GM19463 (cell line): ENCODE data around the gene ZNF385C.
A peak's percentile ranks its signal among the peaks of the same experiment; 100 is the strongest.

Source experiments
- ATAC-seq: cut with Tn5 transposase; IDR thresholded peaks from one replicate; pipeline ENCODE4 v1.9.1; 2021; ENCODE audit warnings: mild to moderate bottlenecking, moderate library complexity; ENCODE audit not compliant: unreplicated experiment

Gene ZNF385C

GRCh38 chr17:42109086-42109485 is 10.8 kb upstream of the ZNF385C start:
- ATAC-seq, result no peak

GRCh38 chr17:42107597-42108576 is 9.6 kb upstream of the ZNF385C start:
- peak; percentile 63 for ATAC-seq

- ATAC-seq, result no peak
These were observed 8.9 kb upstream of the ZNF385C start for GRCh38 chr17:42107124-42107523.

GRCh38 chr17:42106009-42106408 is 7.7 kb upstream of the ZNF385C start:
- no peak for ATAC-seq

- ATAC-seq, result no peak
These were observed 6.0 kb upstream of the ZNF385C start for GRCh38 chr17:42104264-42104663.

- ATAC-seq, result no peak
These were observed 5.1 kb upstream of the ZNF385C start for GRCh38 chr17:42103221-42103954.

GRCh38 chr17:42101513-42102292 is 3.4 kb upstream of the ZNF385C start:
- ATAC-seq, result no peak

GRCh38 chr17:42098730-42099399 is 592 bp upstream of the ZNF385C start:
- ATAC-seq, result no peak

- ATAC-seq, result no peak
These were observed 1.7 kb downstream of the ZNF385C start for GRCh38 chr17:42096360-42097111.

- no peak for ATAC-seq
These were observed 3.8 kb downstream of the ZNF385C start for GRCh38 chr17:42094375-42095069.

GRCh38 chr17:42092939-42093338 is 5.3 kb downstream of the ZNF385C start:
- ATAC-seq, result no peak

GRCh38 chr17:42090964-42091790 is 7.1 kb downstream of the ZNF385C start:
- ATAC-seq, result no peak

- ATAC-seq, result no peak
These were observed 9.5 kb downstream of the ZNF385C start for GRCh38 chr17:42088736-42089135.

- no peak for ATAC-seq
These were observed 10.3 kb downstream of the ZNF385C start for GRCh38 chr17:42087736-42088705.

- ATAC-seq, result no peak
These were observed 11.1 kb downstream of the ZNF385C start for GRCh38 chr17:42087042-42087701.

- no peak for ATAC-seq
These were observed 16.6 kb downstream of the ZNF385C start for GRCh38 chr17:42081516-42082129.
